Measurements from ENCODE around the gene HOXA13. TPM values are rescaled to one million over a fixed set of nuclear protein-coding genes. Genes with fewer than 3 reads are reported as not detected.

The HOXA13 gene
- total RNA-seq, 3 donors from 2014 or later = 0.16 to 0.33 TPM; not detected in 1

DNA sequence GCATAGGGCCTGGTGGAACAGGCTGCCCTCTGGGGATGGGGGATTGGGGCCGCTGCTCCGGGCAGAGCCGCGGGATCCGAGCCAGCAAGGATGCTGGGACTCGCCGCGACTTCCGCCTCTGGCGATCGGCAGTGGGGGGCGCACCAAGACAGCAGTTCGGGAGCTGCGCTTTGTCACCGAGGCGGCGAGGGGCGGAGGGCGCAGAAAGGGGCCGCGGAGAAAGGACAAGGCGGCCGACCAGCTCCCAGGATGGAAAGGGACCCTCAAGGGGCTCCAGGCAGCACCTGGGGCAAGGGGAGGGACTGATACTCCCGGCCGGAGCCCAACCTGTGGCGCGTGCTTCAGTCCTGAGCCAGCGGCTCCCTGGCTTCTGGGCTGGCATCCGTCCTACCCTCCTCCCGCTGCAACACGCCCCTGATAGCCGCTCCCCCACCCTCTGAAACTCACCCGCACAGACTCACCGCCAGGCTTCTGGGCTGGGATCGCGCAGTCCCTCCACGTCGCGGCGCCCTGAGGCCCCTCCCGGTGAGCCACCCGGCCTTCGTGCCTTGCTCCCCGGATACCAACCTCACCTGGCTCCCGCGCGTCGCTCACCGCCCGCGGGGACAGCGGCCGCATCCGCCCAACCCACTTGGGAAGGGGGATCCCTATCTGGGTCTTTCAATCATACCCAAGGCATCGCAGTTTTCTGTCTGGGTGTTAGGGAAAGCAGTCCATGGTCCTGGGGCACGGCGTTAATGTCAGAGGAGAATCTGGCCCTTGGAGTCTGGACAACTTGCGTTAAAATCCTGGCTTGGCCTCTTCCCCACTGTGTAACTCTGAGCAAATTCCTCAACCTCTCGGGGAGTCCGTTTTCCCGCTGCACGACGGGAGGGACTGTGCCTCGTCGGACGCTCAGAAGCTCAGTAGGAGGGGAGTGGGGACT lies 35.8 kb upstream of the HOXA13 start:
- Histone ChIP-seq H3K4me1 (peaks cover 0 to 3% of the 10 kb centered on the region in 2 donors), H3K27me3 (peaks cover 6 to 59% of the 10 kb centered on the region in 2 donors), H3K9me3 (no peaks in the 10 kb centered on the region), H3K27ac (no peak overlapping the region), H3K36me3 (no peaks in the 10 kb centered on the region), H3K4me3 (peak overlapping the region; percentile 41 to 66 (median 46))
- intact Hi-C loops (cut with DNase I; ENCODE audit: low total_unique reads) = no loop called here
- no peak for TF ChIP-seq CTCF (IDR thresholded peaks at IDR 0.05)
- TF ChIP-seq POLR2A (IDR thresholded peaks at IDR 0.05) = no peak
- no peak for TF ChIP-seq POLR2AphosphoS5 (IDR thresholded peaks at IDR 0.05)
- DNase-seq (ENCODE audit: low spot score in 2 of 2) = no peak

- H3K27me3 ChIP-seq = peaks cover 0 to 28% of the 10 kb centered on the region in 2 donors
- H3K4me3 ChIP-seq = no peak overlapping the region
- DNase-seq (ENCODE audit: low spot score in 2 of 2) = no peak
- intact Hi-C loops (cut with DNase I; ENCODE audit: low total_unique reads) = no loop called here
- TF ChIP-seq POLR2AphosphoS5 (IDR thresholded peaks at IDR 0.05) (no peak), POLR2A (IDR thresholded peaks at IDR 0.05) (no peak), CTCF (IDR thresholded peaks at IDR 0.05) (no peak)
- H3K9me3 ChIP-seq = no peaks in the 10 kb centered on the region
- H3K4me1 ChIP-seq = no peaks in the 10 kb centered on the region
- no peaks in the 10 kb centered on the region for H3K36me3 ChIP-seq
- H3K27ac ChIP-seq = no peak overlapping the region
Observed at GRCh38 chr7:27229448-27229847, 29.6 kb upstream of the HOXA13 start.

- DNase-seq (ENCODE audit: low spot score in 2 of 2) = no peak
- peaks cover 0 to 64% of the 10 kb centered on the region in 2 donors for H3K27me3 ChIP-seq
- intact Hi-C loops (cut with DNase I; ENCODE audit: low total_unique reads) = no loop called here
Observed at GRCh38 chr7:27224983-27225934, 25.4 kb upstream of the HOXA13 start.

DNA sequence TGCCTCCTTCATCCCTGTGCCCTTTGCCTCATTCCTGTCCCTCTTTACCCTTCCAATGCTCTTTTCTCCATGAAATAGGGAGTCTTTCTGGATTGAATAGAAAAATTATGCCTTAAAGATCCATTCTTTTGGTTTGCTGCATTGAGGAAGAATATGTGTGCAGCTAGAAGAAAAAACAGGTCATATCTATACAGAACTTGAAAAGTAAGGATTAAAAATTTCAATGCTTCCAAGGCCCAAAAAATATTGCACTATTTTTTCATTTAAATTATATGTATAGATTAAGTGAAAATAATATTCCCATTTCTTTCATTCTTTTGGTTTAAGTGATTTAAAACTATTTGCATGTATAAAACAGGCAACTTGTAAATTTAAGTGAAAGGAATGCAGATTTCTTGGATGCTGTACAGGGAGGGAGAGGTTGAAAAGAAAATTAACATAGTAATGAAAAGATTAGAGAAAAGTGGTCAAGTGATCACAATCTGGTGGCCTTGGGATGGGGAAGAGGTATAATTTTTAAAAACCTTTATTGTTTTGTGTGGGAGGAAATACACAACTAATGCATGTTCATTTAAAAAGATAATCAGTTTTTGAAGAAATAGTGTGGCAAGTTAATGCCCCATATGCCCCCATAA lies 24.2 kb upstream of the HOXA13 start:
- no peaks in the 10 kb centered on the region for H3K9me3 ChIP-seq
- H3K27me3 ChIP-seq = peaks cover 0 to 76% of the 10 kb centered on the region in 2 donors
- H3K36me3 ChIP-seq = no peaks in the 10 kb centered on the region
- intact Hi-C loops (cut with DNase I; ENCODE audit: low total_unique reads) = no loop called here
- TF ChIP-seq POLR2AphosphoS5 (IDR thresholded peaks at IDR 0.05) = no peak
- no peak overlapping the region for H3K27ac ChIP-seq
- DNase-seq (ENCODE audit: low spot score in 2 of 2) = no peak
- no peak overlapping the region for H3K4me3 ChIP-seq
- H3K4me1 ChIP-seq = no peaks in the 10 kb centered on the region

More at GRCh38 chr7:27224983-27225934, 25.4 kb upstream of the HOXA13 start:
- Histone ChIP-seq H3K27ac (no peak overlapping the region), H3K9me3 (no peaks in the 10 kb centered on the region), H3K4me1 (no peaks in the 10 kb centered on the region), H3K4me3 (no peak overlapping the region), H3K36me3 (no peaks in the 10 kb centered on the region)
- TF ChIP-seq CTCF (IDR thresholded peaks at IDR 0.05) (no peak), POLR2AphosphoS5 (IDR thresholded peaks at IDR 0.05) (no peak), POLR2A (IDR thresholded peaks at IDR 0.05) (no peak)

DNA sequence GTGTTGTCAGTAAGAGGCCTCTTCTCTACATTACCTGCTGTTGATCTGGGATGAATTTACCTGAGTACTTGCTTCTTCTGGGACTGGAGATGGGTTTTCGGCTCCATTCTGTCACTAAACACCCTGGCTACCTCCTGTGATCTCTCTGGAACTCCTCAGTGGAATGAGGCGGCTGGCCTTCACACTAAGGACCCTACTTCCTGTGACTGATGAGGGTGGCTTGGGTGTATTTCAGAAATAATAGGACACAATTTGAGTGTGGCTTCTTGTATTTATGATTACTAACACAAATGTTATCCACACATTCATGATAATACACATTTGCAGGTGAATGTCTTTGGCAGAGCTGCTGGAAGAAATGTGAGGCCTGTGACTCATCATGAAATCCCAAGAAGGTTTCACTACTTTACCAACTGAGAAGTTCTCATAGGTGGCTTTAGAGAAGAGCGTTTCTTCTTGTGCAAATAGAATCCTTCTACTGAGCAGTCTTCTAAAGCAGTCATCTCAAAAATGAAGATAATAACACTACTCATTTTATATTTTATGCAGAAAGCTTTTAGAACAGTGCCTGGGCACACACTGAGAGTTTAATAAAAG lies 21.4 kb upstream of the HOXA13 start:
- H3K9me3 ChIP-seq = no peaks in the 10 kb centered on the region
- H3K27ac ChIP-seq = no peak overlapping the region
- H3K4me3 ChIP-seq = no peak overlapping the region
- intact Hi-C loops (cut with DNase I; ENCODE audit: low total_unique reads) = no loop called here
- no peak for DNase-seq (ENCODE audit: low spot score in 2 of 2)
- TF ChIP-seq POLR2A (IDR thresholded peaks at IDR 0.05) (no peak), CTCF (IDR thresholded peaks at IDR 0.05) (no peak), POLR2AphosphoS5 (IDR thresholded peaks at IDR 0.05) (no peak)
- peaks cover 0 to 73% of the 10 kb centered on the region in 2 donors for H3K27me3 ChIP-seq
- no peaks in the 10 kb centered on the region for H3K36me3 ChIP-seq
- no peaks in the 10 kb centered on the region for H3K4me1 ChIP-seq

Measured in breast epithelium (tissue), 4 donors.